Upper lobe of left lung (tissue), 4 donors: ENCODE results near the gene RNU6-9.

Experiments used
- CTCF ChIP-seq, 6 experiments: fragments of 450-650 bp in 4 of 6; fragments of 200-600 bp in 2 of 6; sonication (generic) in 2 of 6; IDR thresholded peaks; one replicate each; pipeline ENCODE4 v1.5.1; 2016 to 2019; ENCODE audit warnings: antibody characterized with exemption in 6 of 6
- POLR2AphosphoS5 ChIP-seq, 2 donors: sonication (generic); formaldehyde crosslinking; IDR thresholded peaks; one replicate each; pipeline ENCODE4 v1.5.1; 2017; ENCODE audit warnings: antibody characterized with exemption in 2 of 2

GRCh38 chr19:885536-886224 is 7.6 kb upstream of the RNU6-9 start:
- no peak for TF ChIP-seq CTCF (IDR thresholded peaks at IDR 0.05)
- TF ChIP-seq POLR2AphosphoS5 (IDR thresholded peaks at IDR 0.05): no peak
